Lung (tissue), 12 donors: ENCODE results near the gene EWSR1. TPM values are rescaled to one million over a fixed set of nuclear protein-coding genes. Genes with fewer than 3 reads are reported as not detected.

ENCODE experiments used
- ATAC-seq: fragments of 200-7000 bp; cut with Tn5 transposase; one replicate; pipeline ENCODE4 v1.9.1; 2020; ENCODE audit warnings: moderate number of reproducible peaks; ENCODE audit not compliant: insufficient read depth, low FRiP score
- DNase-seq, 3 donors: peaks; one replicate each; pipeline ENCODE4 v3.0.0-alpha.2; 2013 to 2017
- H3K27ac ChIP-seq, 2 donors: one replicate each; pipeline ENCODE4 v1.5.1; 2013; ENCODE audit warnings: mild to moderate bottlenecking in 2 of 2, moderate library complexity in 2 of 2, control low read depth in 1 of 2, inconsistent platforms in 1 of 2, low read depth in 1 of 2, low read length in 1 of 2
- H3K27me3 ChIP-seq, 3 donors: one replicate each; pipeline ENCODE4 v1.5.1; 2013; ENCODE audit warnings: low read length in 2 of 3; ENCODE audit not compliant: control insufficient read depth in 3 of 3, insufficient read depth in 3 of 3
- H3K36me3 ChIP-seq, 4 donors: one replicate each; pipeline ENCODE4 v1.5.1; 2013; ENCODE audit warnings: low read length in 4 of 4, mild to moderate bottlenecking in 1 of 4, moderate library complexity in 1 of 4; ENCODE audit not compliant: control insufficient read depth in 4 of 4, insufficient read depth in 4 of 4
- H3K4me1 ChIP-seq, 5 donors: one replicate each; pipeline ENCODE4 v1.5.1; 2013; ENCODE audit warnings: low read length in 5 of 5, mild to moderate bottlenecking in 2 of 5, moderate library complexity in 1 of 5; ENCODE audit not compliant: control insufficient read depth in 5 of 5, insufficient read depth in 5 of 5
- H3K4me3 ChIP-seq: one replicate; pipeline ENCODE4 v1.5.1; 2013; ENCODE audit warnings: mild to moderate bottlenecking, control low read depth, moderate library complexity
- H3K9ac ChIP-seq, 2 donors: one replicate each; pipeline ENCODE4 v1.5.1; 2013; ENCODE audit warnings: low read length in 2 of 2, control low read depth in 1 of 2; ENCODE audit not compliant: insufficient read depth in 1 of 2
- H3K9me3 ChIP-seq, 4 donors: one replicate each; pipeline ENCODE4 v1.5.1; 2013; ENCODE audit warnings: low read length in 3 of 4, mild to moderate bottlenecking in 1 of 4, moderate library complexity in 1 of 4; ENCODE audit not compliant: control insufficient read depth in 4 of 4, insufficient read depth in 3 of 4
- CTCF ChIP-seq: IDR thresholded peaks from 2 replicates; pipeline ENCODE4 v1.5.1; 2012; ENCODE audit warnings: mild to moderate bottlenecking; ENCODE audit errors: control extremely low read depth, extremely low read depth
- WGBS, 2 donors: extraction: QIAGEN DNeasy Blood & Tissue Kit; methylation state at CpG; one replicate each; pipeline ENCODE4 v1.1.7; 2013; 5-methylcytosine and 5-hydroxymethylcytosine counted together
- polyA plus RNA-seq, 2 donors: library from polyadenylated mRNA; stranded (reverse); fragments of 200-250 nt; gene quantifications; one replicate each; pipeline ENCODE4 v1.2.1, GENCODE V29; 2013
- total RNA-seq, 2 donors: library from RNA; depleted of rRNA in 1 of 2; stranded (reverse); fragments of >200 nt in 1 of 2; gene quantifications; one replicate each; pipeline ENCODE4 v1.2.1, GENCODE V29; 2014 to 2021
- donor health status: control.
- donor health status: control.
- donor health status: Bipolar disorder and iron deficiency.
- donor health status: healthy.
- donor health status: DM: yes; HTN: yes; CAD: no.

The EWSR1 gene
- total and polyA plus RNA-seq, 4 donors, result 115 to 215 (median 168) TPM

DNA sequence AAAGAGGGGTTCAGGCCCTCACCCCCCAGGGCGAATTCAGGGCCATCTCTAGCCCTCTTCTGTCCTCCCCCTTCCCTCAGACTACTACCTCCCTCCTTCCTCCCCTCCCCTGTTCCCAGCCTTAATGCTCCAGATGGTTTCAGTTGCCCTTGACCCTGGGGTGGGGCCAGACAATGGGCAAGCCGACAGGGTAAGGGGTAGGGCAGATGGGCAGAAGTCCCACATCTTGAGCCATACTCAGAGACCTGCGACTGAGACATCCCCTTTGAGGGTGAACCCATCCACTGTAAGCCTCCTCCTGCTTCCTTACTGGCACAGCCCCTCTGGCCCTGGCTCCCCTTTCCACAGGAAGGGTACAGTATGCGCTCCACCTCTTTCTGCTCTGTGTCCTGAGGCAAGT lies 2.1 kb upstream of the EWSR1 start:
- peaks cover 4 to 29% (median 16%) of the 10 kb centered on the region in 4 donors for H3K36me3 ChIP-seq
- ATAC-seq (no peak), DNase-seq (no peak)
- peak overlapping the region in 1 of 2 donors; percentile 5 for H3K27ac ChIP-seq
- H3K27me3 ChIP-seq, result no peaks in the 10 kb centered on the region
- no peak overlapping the region for H3K9ac ChIP-seq
- WGBS, 2 donors, result 62 to 84% methylated on average over 4 of the region's 4 CpGs
- no peaks in the 10 kb centered on the region for H3K9me3 ChIP-seq
- H3K4me3 ChIP-seq, result no peak overlapping the region
- H3K4me1 ChIP-seq, result peaks cover 12 to 34% (median 20%) of the 10 kb centered on the region in 5 donors
- TF ChIP-seq CTCF, result no peak

GRCh38 chr22:29266564-29267461 lies 1.3 kb upstream of the EWSR1 start:
- Histone ChIP-seq H3K27ac (peak overlapping the region; percentile 96 to 97), H3K9ac (peak overlapping the region; percentile 52 to 83), H3K9me3 (no peaks in the 10 kb centered on the region), H3K4me3 (peak overlapping the region; percentile 89), H3K36me3 (peaks cover 4 to 29% (median 14%) of the 10 kb centered on the region in 4 donors), H3K4me1 (peaks cover 12 to 43% (median 21%) of the 10 kb centered on the region in 5 donors), H3K27me3 (no peaks in the 10 kb centered on the region)
- 23 to 25% methylated on average over 13 of the region's 13 CpGs for WGBS, 2 donors
- ATAC-seq (no peak), DNase-seq (no peak)
- TF ChIP-seq CTCF, result no peak

- H3K9me3 ChIP-seq, result no peaks in the 10 kb centered on the region
- no peaks in the 10 kb centered on the region for H3K27me3 ChIP-seq
- no peak for DNase-seq
- peak overlapping the region; percentile 52 to 83 for H3K9ac ChIP-seq
- H3K36me3 ChIP-seq, result peaks cover 7 to 29% (median 14%) of the 10 kb centered on the region in 4 donors
- H3K4me1 ChIP-seq, result peaks cover 12 to 49% (median 24%) of the 10 kb centered on the region in 5 donors
- 0 to 1% methylated on average over 32 of the region's 32 CpGs for WGBS, 2 donors
- peak overlapping the region; percentile 89 for H3K4me3 ChIP-seq
- no peak for ATAC-seq
- H3K27ac ChIP-seq, result peak overlapping the region; percentile 96 to 97
- no peak for TF ChIP-seq CTCF
These were observed 608 bp upstream of the EWSR1 start for GRCh38 chr22:29267462-29267857.
